ENCODE data around the gene PAK3. TPM values are rescaled to one million over a fixed set of nuclear protein-coding genes. Genes with fewer than 3 reads are reported as not detected.

PAK3 gene
- total RNA-seq, 2 donors from 2014 or later = 1.4 to 2.7 TPM

DNA sequence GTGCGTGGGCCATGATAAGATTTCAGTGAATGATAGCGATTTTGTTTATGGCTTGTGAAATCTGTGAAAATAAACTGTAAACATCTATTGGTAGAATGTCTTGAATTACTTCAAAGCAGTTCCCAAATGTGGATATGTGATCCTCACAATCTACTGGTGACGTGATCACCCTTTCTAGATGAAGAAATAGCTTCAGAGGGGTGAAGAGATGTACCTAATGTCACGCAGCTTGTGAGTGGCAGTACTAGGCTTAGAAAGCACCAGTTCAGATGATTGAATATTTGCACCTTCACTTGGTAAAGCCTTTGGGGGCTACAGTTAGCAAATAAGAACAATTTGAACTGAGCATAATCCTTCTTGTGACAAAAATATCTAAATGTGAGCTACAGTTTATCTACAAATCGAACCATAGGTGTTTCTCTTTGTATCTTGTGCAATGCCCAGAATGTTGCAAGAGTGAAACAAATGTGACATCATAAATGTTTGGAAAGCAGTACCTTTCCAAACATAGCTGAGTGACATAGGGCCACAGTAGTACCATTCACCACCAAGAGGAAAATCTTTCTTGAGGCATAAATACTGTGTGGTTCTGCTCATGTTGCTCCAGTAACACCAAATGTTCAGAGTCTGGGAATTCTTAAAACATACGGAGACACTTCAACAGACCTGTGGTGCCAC, 14.2 kb downstream of the PAK3 start:
- Mint-ChIP-seq H3K4me3 (no peak overlapping the region), H3K36me3 (ENCODE audit: low read depth) (no peaks in the 10 kb centered on the region), H3K27ac (no peak overlapping the region), H3K4me1 (no peaks in the 10 kb centered on the region), H3K27me3 (no peaks in the 10 kb centered on the region)
- no peaks in the 10 kb centered on the region for H3K9me3 ChIP-seq (ENCODE audit: control insufficient read depth, low read length, poor library complexity, severe bottlenecking)
- ATAC-seq (no peak), DNase-seq (no peak)

DNA sequence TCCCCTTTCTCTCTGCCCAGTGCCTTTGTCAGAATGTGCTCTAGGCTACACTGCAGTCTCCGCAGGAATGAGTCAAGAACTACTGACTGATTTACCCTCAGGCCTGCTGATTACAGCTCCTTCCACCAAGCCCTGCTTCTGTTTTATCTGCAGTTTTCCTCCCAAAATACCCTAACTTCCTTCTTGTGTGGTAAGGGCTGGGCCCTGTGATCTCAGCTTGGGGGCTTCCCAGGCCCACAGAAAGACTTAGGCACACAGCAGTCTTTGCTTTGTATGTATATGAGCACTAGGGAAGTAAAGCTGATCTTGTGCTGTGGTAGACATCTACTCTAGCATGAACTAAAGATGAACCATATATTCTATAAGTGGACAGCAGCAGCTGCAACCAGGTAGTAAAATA, 18.8 kb downstream of the PAK3 start:
- ATAC-seq (no peak), DNase-seq (no peak)
- H3K4me3 Mint-ChIP-seq = no peak overlapping the region
- no peak overlapping the region for H3K27ac Mint-ChIP-seq
- H3K36me3 Mint-ChIP-seq (ENCODE audit: low read depth) = peaks cover 2% of the 10 kb centered on the region
- H3K9me3 ChIP-seq (ENCODE audit: control insufficient read depth, low read length, poor library complexity, severe bottlenecking) = no peaks in the 10 kb centered on the region
- H3K27me3 Mint-ChIP-seq = no peaks in the 10 kb centered on the region
- no peaks in the 10 kb centered on the region for H3K4me1 Mint-ChIP-seq

DNA sequence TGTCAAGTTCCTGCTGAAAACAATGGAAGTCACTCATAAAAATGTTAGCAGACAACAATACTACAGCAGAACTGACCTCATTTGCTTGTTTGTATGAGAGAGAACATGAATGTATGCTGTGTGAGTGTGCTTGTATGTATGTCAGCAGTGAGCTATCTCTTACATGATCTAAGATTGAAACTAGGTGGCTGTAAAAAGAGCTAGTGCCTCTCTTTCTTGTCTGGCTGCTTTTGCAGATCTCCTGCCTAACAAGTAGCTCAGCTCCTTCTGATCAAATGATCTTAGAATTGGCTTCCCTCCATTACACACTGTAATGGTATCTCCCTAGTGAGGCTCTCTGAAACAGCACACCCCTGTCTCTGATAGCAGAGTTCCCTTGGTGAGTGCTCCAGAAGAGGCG, 20.7 kb downstream of the PAK3 start:
- Mint-ChIP-seq H3K4me3 (no peak overlapping the region), H3K4me1 (no peaks in the 10 kb centered on the region), H3K27me3 (no peaks in the 10 kb centered on the region), H3K36me3 (ENCODE audit: low read depth) (peaks cover 2% of the 10 kb centered on the region), H3K27ac (no peak overlapping the region)
- no peaks in the 10 kb centered on the region for H3K9me3 ChIP-seq (ENCODE audit: control insufficient read depth, low read length, poor library complexity, severe bottlenecking)
- DNase-seq (no peak), ATAC-seq (no peak)

DNA sequence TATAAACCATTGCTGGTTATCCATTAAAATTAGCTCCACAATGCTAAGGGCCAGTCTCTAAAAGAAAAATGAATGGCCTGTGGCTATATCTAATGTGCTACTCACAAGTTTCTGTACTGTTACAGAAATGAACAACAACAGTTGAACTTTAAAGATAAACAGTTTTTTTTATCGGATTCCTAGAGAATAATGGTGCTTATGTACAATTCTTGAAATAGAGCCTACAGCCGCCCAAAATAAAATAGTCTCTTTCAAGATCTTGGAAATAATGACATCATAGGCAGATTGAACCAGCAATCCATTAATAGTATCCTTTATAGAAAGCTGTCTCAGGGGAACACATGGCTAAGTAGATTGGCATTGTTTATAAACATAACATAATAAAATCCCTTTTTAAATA, 23.4 kb downstream of the PAK3 start:
- Mint-ChIP-seq H3K27me3 (no peaks in the 10 kb centered on the region), H3K27ac (no peak overlapping the region), H3K4me1 (peaks cover 2% of the 10 kb centered on the region), H3K36me3 (ENCODE audit: low read depth) (peaks cover 2% of the 10 kb centered on the region), H3K4me3 (no peak overlapping the region)
- no peak for DNase-seq
- no peaks in the 10 kb centered on the region for H3K9me3 ChIP-seq (ENCODE audit: control insufficient read depth, low read length, poor library complexity, severe bottlenecking)
- ATAC-seq = no peak

DNA sequence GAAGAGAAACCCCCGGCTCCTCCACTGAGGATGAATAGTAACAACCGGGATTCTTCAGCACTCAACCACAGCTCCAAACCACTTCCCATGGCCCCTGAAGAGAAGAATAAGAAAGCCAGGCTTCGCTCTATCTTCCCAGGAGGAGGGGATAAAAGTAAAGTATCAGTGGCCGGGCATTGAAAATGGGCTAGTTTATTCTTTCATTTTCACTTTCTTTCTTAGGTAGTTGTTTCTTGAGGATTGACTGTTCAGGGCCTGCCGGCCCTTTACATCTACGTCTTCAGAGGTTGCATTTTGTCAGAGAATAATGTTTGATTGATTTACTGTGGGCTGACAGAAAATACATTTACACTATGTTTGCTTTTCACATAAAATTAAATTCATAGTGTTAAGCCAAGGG, 27.1 kb downstream of the PAK3 start:
- peak overlapping the region; percentile 78 for H3K27ac Mint-ChIP-seq
- no peaks in the 10 kb centered on the region for H3K27me3 Mint-ChIP-seq
- H3K4me3 Mint-ChIP-seq = peak overlapping the region; percentile 80
- DNase-seq (no peak), ATAC-seq (peak; percentile 48)
- no peaks in the 10 kb centered on the region for H3K36me3 Mint-ChIP-seq (ENCODE audit: low read depth)
- no peaks in the 10 kb centered on the region for H3K9me3 ChIP-seq (ENCODE audit: control insufficient read depth, low read length, poor library complexity, severe bottlenecking)
- peaks cover 2% of the 10 kb centered on the region for H3K4me1 Mint-ChIP-seq

DNA sequence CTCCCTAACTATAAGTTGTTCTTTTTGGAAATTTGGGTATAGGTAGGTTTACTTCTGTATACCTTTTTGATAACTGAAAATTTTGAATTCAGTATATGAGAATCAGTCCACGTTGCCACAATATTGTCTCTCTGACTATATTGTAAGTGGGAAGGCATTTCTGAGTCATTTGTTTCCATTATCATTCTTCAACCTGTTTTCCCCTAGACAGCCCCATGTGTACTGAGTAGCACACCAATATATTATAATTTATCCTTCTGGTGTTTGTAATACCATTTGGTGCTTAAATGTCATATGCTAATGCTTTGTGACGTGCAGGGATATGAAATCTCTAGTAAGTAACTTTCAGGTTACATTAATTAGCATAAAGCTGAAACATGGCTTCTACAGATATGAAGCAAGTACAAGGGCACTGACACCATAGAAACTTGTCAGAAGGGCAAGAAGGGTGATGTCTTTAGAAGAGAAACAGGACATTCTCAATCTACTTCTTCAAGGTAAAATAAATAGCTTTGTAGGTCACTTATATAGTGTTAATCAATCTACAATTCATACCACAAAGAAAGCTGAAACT, 27.7 kb downstream of the PAK3 start:
- no peaks in the 10 kb centered on the region for H3K27me3 Mint-ChIP-seq
- DNase-seq (no peak), ATAC-seq (peak; percentile 37)
- H3K4me1 Mint-ChIP-seq = peaks cover 2% of the 10 kb centered on the region
- H3K27ac Mint-ChIP-seq = peak overlapping the region; percentile 78
- no peaks in the 10 kb centered on the region for H3K36me3 Mint-ChIP-seq (ENCODE audit: low read depth)
- no peaks in the 10 kb centered on the region for H3K9me3 ChIP-seq (ENCODE audit: control insufficient read depth, low read length, poor library complexity, severe bottlenecking)
- peak overlapping the region; percentile 80 for H3K4me3 Mint-ChIP-seq

GRCh38 chrX:111124418-111124817, 28.4 kb downstream of the PAK3 start:
- peaks cover 2% of the 10 kb centered on the region for H3K4me1 Mint-ChIP-seq
- H3K9me3 ChIP-seq (ENCODE audit: control insufficient read depth, low read length, poor library complexity, severe bottlenecking) = no peaks in the 10 kb centered on the region
- no peaks in the 10 kb centered on the region for H3K27me3 Mint-ChIP-seq
- ATAC-seq = no peak
- no peaks in the 10 kb centered on the region for H3K36me3 Mint-ChIP-seq (ENCODE audit: low read depth)
- H3K4me3 Mint-ChIP-seq = no peak overlapping the region
- no peak for DNase-seq
- no peak overlapping the region for H3K27ac Mint-ChIP-seq

GRCh38 chrX:111127038-111127437, 31.0 kb downstream of the PAK3 start:
- H3K9me3 ChIP-seq (ENCODE audit: control insufficient read depth, low read length, poor library complexity, severe bottlenecking) = no peaks in the 10 kb centered on the region
- Mint-ChIP-seq H3K36me3 (ENCODE audit: low read depth) (no peaks in the 10 kb centered on the region), H3K4me1 (peaks cover 2% of the 10 kb centered on the region), H3K4me3 (no peak overlapping the region), H3K27ac (no peak overlapping the region), H3K27me3 (no peaks in the 10 kb centered on the region)
- no peak for ATAC-seq
- no peak for DNase-seq

- Mint-ChIP-seq H3K27me3 (no peaks in the 10 kb centered on the region), H3K4me3 (no peak overlapping the region), H3K4me1 (no peaks in the 10 kb centered on the region), H3K27ac (no peak overlapping the region), H3K36me3 (ENCODE audit: low read depth) (no peaks in the 10 kb centered on the region)
- ATAC-seq (no peak), DNase-seq (no peak)
- no peaks in the 10 kb centered on the region for H3K9me3 ChIP-seq (ENCODE audit: control insufficient read depth, low read length, poor library complexity, severe bottlenecking)
These were observed 33.9 kb downstream of the PAK3 start for GRCh38 chrX:111129921-111130320.

DNA sequence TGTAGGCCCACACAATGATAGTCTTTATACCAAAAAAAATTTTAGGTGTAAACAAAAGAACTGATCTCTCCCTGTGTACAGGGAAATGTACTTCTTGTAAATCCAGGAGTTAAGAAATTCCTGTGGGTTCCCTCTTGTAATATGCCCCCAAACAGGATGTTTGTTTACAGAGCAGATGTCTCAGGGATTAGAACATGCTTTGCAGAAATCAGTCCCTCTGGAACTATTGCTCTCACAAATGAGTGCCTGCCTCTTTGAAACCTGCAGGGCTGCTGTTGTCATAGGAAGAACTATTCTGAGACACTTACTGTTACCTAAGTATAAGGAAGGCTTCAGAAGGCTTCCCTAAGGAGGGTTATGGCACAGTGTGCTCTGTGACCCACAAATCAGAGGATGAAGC, 35.6 kb downstream of the PAK3 start:
- no peak for DNase-seq
- no peaks in the 10 kb centered on the region for H3K27me3 Mint-ChIP-seq
- no peaks in the 10 kb centered on the region for H3K4me1 Mint-ChIP-seq
- no peak overlapping the region for H3K4me3 Mint-ChIP-seq
- no peaks in the 10 kb centered on the region for H3K36me3 Mint-ChIP-seq (ENCODE audit: low read depth)
- ATAC-seq = no peak
- H3K27ac Mint-ChIP-seq = no peak overlapping the region
- H3K9me3 ChIP-seq (ENCODE audit: control insufficient read depth, low read length, poor library complexity, severe bottlenecking) = no peaks in the 10 kb centered on the region

DNA sequence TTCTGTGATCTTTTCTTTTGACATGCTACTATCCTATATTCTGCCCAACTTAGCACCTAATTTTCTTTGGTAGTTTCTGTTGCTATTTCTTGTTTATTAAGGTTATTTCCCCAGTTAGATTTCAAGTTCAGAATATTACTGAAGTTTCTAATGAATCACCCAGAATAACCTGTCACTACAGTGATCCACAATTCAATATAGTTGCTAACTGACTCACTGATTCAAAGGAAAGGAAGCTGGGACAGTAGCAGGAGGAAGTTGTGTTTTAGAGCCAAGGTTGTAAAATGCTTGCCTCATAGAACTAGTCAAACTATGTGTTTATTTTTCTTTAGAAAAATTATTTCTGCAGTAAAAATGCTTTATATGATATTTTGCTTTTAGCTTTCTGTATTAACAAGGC, 37.4 kb downstream of the PAK3 start:
- H3K4me1 Mint-ChIP-seq = no peaks in the 10 kb centered on the region
- no peak for ATAC-seq

DNA sequence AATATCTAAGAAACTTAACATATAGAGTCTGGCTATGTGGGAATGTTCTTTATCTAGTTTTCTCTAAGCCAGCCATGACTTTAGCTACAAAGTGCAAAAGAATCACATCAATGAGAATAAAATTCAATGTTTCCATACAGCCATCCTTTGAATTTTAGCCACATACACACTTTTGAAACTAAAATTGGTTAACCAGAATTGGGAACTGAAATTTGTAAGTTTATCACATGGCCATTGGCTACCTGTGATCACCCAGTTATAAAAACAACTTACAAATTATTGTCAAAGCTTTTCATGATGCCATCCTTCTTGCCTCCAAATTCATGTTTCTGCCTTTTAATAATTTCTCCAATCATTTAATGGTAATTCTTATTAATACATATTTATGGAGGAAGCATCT, 49.9 kb downstream of the PAK3 start:
- H3K4me1 Mint-ChIP-seq = no peaks in the 10 kb centered on the region
- ATAC-seq (no peak), DNase-seq (no peak)
- H3K36me3 Mint-ChIP-seq (ENCODE audit: low read depth) = no peaks in the 10 kb centered on the region
- peaks cover 4% of the 10 kb centered on the region for H3K27me3 Mint-ChIP-seq
- no peaks in the 10 kb centered on the region for H3K9me3 ChIP-seq (ENCODE audit: control insufficient read depth, low read length, poor library complexity, severe bottlenecking)
- no peak overlapping the region for H3K27ac Mint-ChIP-seq
- no peak overlapping the region for H3K4me3 Mint-ChIP-seq

More for the DNA sequence above, 37.4 kb downstream of the PAK3 start:
- Mint-ChIP-seq H3K4me3 (no peak overlapping the region), H3K27me3 (no peaks in the 10 kb centered on the region), H3K27ac (no peak overlapping the region), H3K36me3 (ENCODE audit: low read depth) (no peaks in the 10 kb centered on the region)
- no peaks in the 10 kb centered on the region for H3K9me3 ChIP-seq (ENCODE audit: control insufficient read depth, low read length, poor library complexity, severe bottlenecking)
- DNase-seq = no peak

- Mint-ChIP-seq H3K27ac (no peak overlapping the region), H3K4me1 (no peaks in the 10 kb centered on the region), H3K4me3 (no peak overlapping the region), H3K36me3 (ENCODE audit: low read depth) (no peaks in the 10 kb centered on the region), H3K27me3 (no peaks in the 10 kb centered on the region)
- no peaks in the 10 kb centered on the region for H3K9me3 ChIP-seq (ENCODE audit: control insufficient read depth, low read length, poor library complexity, severe bottlenecking)
- DNase-seq (no peak), ATAC-seq (no peak)
These were observed 55.8 kb downstream of the PAK3 start for GRCh38 chrX:111151764-111152163.

DNA sequence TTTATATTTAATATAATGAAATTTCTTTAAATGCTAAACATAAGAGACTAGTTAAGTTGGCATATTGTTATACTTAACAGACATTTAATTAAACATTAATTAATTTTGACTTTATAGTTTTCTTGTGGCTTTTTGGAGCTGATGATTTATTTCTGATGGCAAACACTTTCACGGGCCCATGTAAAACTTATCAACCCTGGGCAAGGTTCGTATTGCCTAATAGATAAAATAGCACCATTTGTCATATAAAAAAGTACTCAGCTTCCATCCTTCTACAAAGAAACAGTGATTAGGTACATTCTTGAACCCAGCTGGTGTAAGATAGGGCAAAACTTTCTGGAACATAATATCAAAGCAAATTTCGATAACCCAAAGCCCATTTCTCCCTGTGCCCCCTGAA, 63.2 kb downstream of the PAK3 start:
- no peak for ATAC-seq
- no peak overlapping the region for H3K4me3 Mint-ChIP-seq

More for the DNA sequence above, 63.2 kb downstream of the PAK3 start:
- H3K36me3 Mint-ChIP-seq (ENCODE audit: low read depth) = no peaks in the 10 kb centered on the region
- no peak for DNase-seq
- H3K27me3 Mint-ChIP-seq = peaks cover 5% of the 10 kb centered on the region
- no peaks in the 10 kb centered on the region for H3K9me3 ChIP-seq (ENCODE audit: control insufficient read depth, low read length, poor library complexity, severe bottlenecking)
- no peaks in the 10 kb centered on the region for H3K4me1 Mint-ChIP-seq
- no peak overlapping the region for H3K27ac Mint-ChIP-seq

Measured in T-helper 17 cell (primary cell).